GM19324 (cell line): Measurements from ENCODE around the gene RNF150.
"Not testable (repeated sequence)": the region's sequence is repeated elsewhere in the genome, so short reads cannot be mapped to it uniquely, and the experiment has no call there.

Experiments
- ATAC-seq: cut with Tn5 transposase; IDR thresholded peaks from one replicate; pipeline ENCODE4 v1.9.1; 2021; ENCODE audit warnings: mild to moderate bottlenecking, moderate library complexity; ENCODE audit not compliant: unreplicated experiment, low FRiP score

RNF150 gene

GRCh38 chr4:141079393-141079930, 53.8 kb downstream of the RNF150 start:
- ATAC-seq, result no peak

GRCh38 chr4:141078871-141079270, 54.4 kb downstream of the RNF150 start:
- no peak for ATAC-seq

GRCh38 chr4:141077611-141078225, 55.6 kb downstream of the RNF150 start:
- no peak for ATAC-seq

- no peak for ATAC-seq
Measured at GRCh38 chr4:141075553-141075952, 57.7 kb downstream of the RNF150 start.

GRCh38 chr4:141074098-141074878, 59.0 kb downstream of the RNF150 start:
- no peak for ATAC-seq

- no peak for ATAC-seq
Measured at GRCh38 chr4:141066690-141067089, 66.6 kb downstream of the RNF150 start.

- ATAC-seq, result no peak
Measured at GRCh38 chr4:141065872-141066271, 67.4 kb downstream of the RNF150 start.

- no peak for ATAC-seq
Measured at GRCh38 chr4:141062651-141063050, 70.6 kb downstream of the RNF150 start.

- no peak for ATAC-seq
Measured at GRCh38 chr4:141058591-141059512, 74.4 kb downstream of the RNF150 start.

- ATAC-seq, result no peak
Measured at GRCh38 chr4:141057582-141057981, 75.7 kb downstream of the RNF150 start.

GRCh38 chr4:141056473-141056872, 76.8 kb downstream of the RNF150 start:
- ATAC-seq, result no peak

GRCh38 chr4:141054446-141054845, 78.8 kb downstream of the RNF150 start:
- no peak for ATAC-seq

GRCh38 chr4:141050999-141051398, 82.3 kb downstream of the RNF150 start:
- ATAC-seq, result not testable (repeated sequence)

GRCh38 chr4:141047228-141047884, 85.9 kb downstream of the RNF150 start:
- ATAC-seq, result no peak

GRCh38 chr4:141046255-141046654, 87.0 kb downstream of the RNF150 start:
- ATAC-seq, result no peak

- ATAC-seq, result no peak
Measured at GRCh38 chr4:141045848-141046247, 87.4 kb downstream of the RNF150 start.

GRCh38 chr4:141041021-141041476, 92.2 kb downstream of the RNF150 start:
- no peak for ATAC-seq

- ATAC-seq, result no peak
Measured at GRCh38 chr4:141039156-141039555, 94.1 kb downstream of the RNF150 start.

- ATAC-seq, result no peak
Measured at GRCh38 chr4:141038428-141038827, 94.8 kb downstream of the RNF150 start.

GRCh38 chr4:141037446-141037845, 95.8 kb downstream of the RNF150 start:
- ATAC-seq, result no peak
